WTC11 (cell line): ENCODE data around the gene TIMM21. TPM values are rescaled to one million over a fixed set of nuclear protein-coding genes. Genes with fewer than 3 reads are reported as not detected.

ENCODE experiments used
- ATAC-seq: fragments of 200-7000 bp; cut with Tn5 transposase; 2 replicates; pipeline ENCODE4 v1.10.0; 2021; ENCODE audit warnings: mild to moderate bottlenecking, moderate library complexity
- CTCF ChIA-PET: fragments of 300-600 bp; sonication (Branson Sonifier 250); formaldehyde crosslinking; loops from one replicate; lab custom pipeline; 2021; ENCODE audit warnings: antibody characterized with exemption; lab: Charles Lee
- POLR2A ChIA-PET: fragments of 350-600 bp; sonication (Branson Sonifier 250); formaldehyde crosslinking; loops from one replicate; lab custom pipeline; 2021; ENCODE audit warnings: antibody characterized with exemption; lab: Charles Lee
- DNase-seq: peaks from one replicate; pipeline ENCODE4 v3.0.0; 2021; ENCODE audit warnings: low spot score
- H3K27ac Mint-ChIP-seq: 2 replicates; pipeline ENCODE4 v1.8.0; 2021; ENCODE audit warnings: mixed read lengths
- H3K27me3 Mint-ChIP-seq: 2 replicates; pipeline ENCODE4 v1.8.0; 2021; ENCODE audit warnings: low read depth, mild to moderate bottlenecking, moderate library complexity, mixed read lengths
- H3K36me3 Mint-ChIP-seq: 2 replicates; pipeline ENCODE4 v1.8.0; 2021; ENCODE audit warnings: mixed read lengths
- H3K4me1 Mint-ChIP-seq: 2 replicates; pipeline ENCODE4 v1.8.0; 2022; ENCODE audit warnings: mixed read lengths
- H3K4me3 Mint-ChIP-seq: 2 replicates; pipeline ENCODE4 v1.8.0; 2021; ENCODE audit warnings: mild to moderate bottlenecking, moderate library complexity, mixed read lengths
- H3K9me3 Mint-ChIP-seq: 2 replicates; pipeline ENCODE4 v1.8.0; 2021; ENCODE audit warnings: mixed read lengths
- AR ChIP-seq: fragments of 250-450 bp; sonication (Bioruptor Pico); IDR thresholded peaks from 2 replicates; pipeline ENCODE4 v1.9.0; 2021; ENCODE audit warnings: mild to moderate bottlenecking
- ATF3 ChIP-seq: sonication (generic); formaldehyde crosslinking; conservative IDR thresholded peaks from 2 replicates; pipeline ENCODE4 v1.8.1; 2022; ENCODE audit warnings: mild to moderate bottlenecking, missing genetic modification reagents
- CDX4 ChIP-seq: fragments of 250-450 bp; sonication (Bioruptor Pico); IDR thresholded peaks from 2 replicates; pipeline ENCODE4 v1.9.0; 2021; ENCODE audit warnings: moderate library complexity, mild to moderate bottlenecking, inconsistent platforms, borderline replicate concordance
- CREM ChIP-seq: sonication (generic); formaldehyde crosslinking; IDR thresholded peaks from 2 replicates; pipeline ENCODE4 v1.8.1; 2022; ENCODE audit warnings: mild to moderate bottlenecking, missing genetic modification reagents, moderate library complexity
- E2F5 ChIP-seq: sonication (generic); formaldehyde crosslinking; IDR thresholded peaks from 2 replicates; pipeline ENCODE4 v1.8.1; 2022; ENCODE audit warnings: mild to moderate bottlenecking, moderate library complexity, missing genetic modification reagents
- ELF4 ChIP-seq: sonication (generic); formaldehyde crosslinking; IDR thresholded peaks from 2 replicates; pipeline ENCODE4 v1.8.1; 2022; ENCODE audit warnings: low read depth, mild to moderate bottlenecking, moderate library complexity, missing genetic modification reagents
- ERG ChIP-seq: fragments of 250-450 bp; sonication (Bioruptor Pico); IDR thresholded peaks from 2 replicates; pipeline ENCODE4 v1.8.0; 2021; ENCODE audit warnings: mild to moderate bottlenecking
- ESRRA ChIP-seq: sonication (generic); formaldehyde crosslinking; IDR thresholded peaks from 2 replicates; pipeline ENCODE4 v1.8.1; 2022; ENCODE audit warnings: mild to moderate bottlenecking, missing genetic modification reagents, borderline replicate concordance
- JAZF1 ChIP-seq: fragments of 250-450 bp; sonication (Bioruptor Pico); IDR thresholded peaks from 2 replicates; pipeline ENCODE4 v1.9.0; 2021; ENCODE audit warnings: moderate library complexity, mild to moderate bottlenecking, inconsistent platforms
- MLX ChIP-seq: sonication (generic); formaldehyde crosslinking; IDR thresholded peaks from 2 replicates; pipeline ENCODE4 v1.8.1; 2023; ENCODE audit warnings: mild to moderate bottlenecking, missing genetic modification reagents, moderate library complexity
- NR2C2 ChIP-seq: sonication (generic); formaldehyde crosslinking; IDR thresholded peaks from 2 replicates; pipeline ENCODE4 v1.8.0; 2022; ENCODE audit warnings: mild to moderate bottlenecking, missing genetic modification reagents
- OVOL2 ChIP-seq: fragments of 250-450 bp; sonication (Bioruptor Pico); IDR thresholded peaks from 2 replicates; pipeline ENCODE4 v1.9.0; 2021; ENCODE audit warnings: mild to moderate bottlenecking, borderline replicate concordance
- PRRX2 ChIP-seq: fragments of 250-450 bp; sonication (Bioruptor Pico); IDR thresholded peaks from 2 replicates; pipeline ENCODE4 v1.8.0; 2021; ENCODE audit warnings: mild to moderate bottlenecking
- SMAD3 ChIP-seq: sonication (generic); formaldehyde crosslinking; IDR thresholded peaks from 2 replicates; pipeline ENCODE4 v1.8.0; 2022; ENCODE audit warnings: missing genetic modification reagents, mild to moderate bottlenecking, borderline replicate concordance
- TCF7 ChIP-seq: sonication (generic); formaldehyde crosslinking; IDR thresholded peaks from 2 replicates; pipeline ENCODE4 v1.8.0; 2022; ENCODE audit warnings: mild to moderate bottlenecking, low read depth, missing genetic modification reagents, moderate library complexity
- TEAD4 ChIP-seq: sonication (generic); formaldehyde crosslinking; IDR thresholded peaks from 2 replicates; pipeline ENCODE4 v1.8.0; 2022; ENCODE audit warnings: mild to moderate bottlenecking, missing genetic modification reagents
- USF2 ChIP-seq: sonication (generic); formaldehyde crosslinking; IDR thresholded peaks from 2 replicates; pipeline ENCODE4 v1.8.1; 2023; ENCODE audit warnings: mild to moderate bottlenecking, missing genetic modification reagents, moderate library complexity
- ZNF317 ChIP-seq: sonication (generic); formaldehyde crosslinking; IDR thresholded peaks from 2 replicates; pipeline ENCODE4 v1.8.1; 2023; ENCODE audit warnings: low read depth, mild to moderate bottlenecking, moderate library complexity, missing genetic modification reagents, borderline replicate concordance
- ZNF416 ChIP-seq: fragments of 250-450 bp; sonication (Bioruptor Pico); IDR thresholded peaks from 2 replicates; pipeline ENCODE4 v1.9.0; 2021; ENCODE audit warnings: mild to moderate bottlenecking, inconsistent platforms
- ZNF425 ChIP-seq: fragments of 250-450 bp; sonication (Bioruptor Pico); conservative IDR thresholded peaks from 2 replicates; pipeline ENCODE4 v1.9.0; 2021; ENCODE audit warnings: mild to moderate bottlenecking
- ZNF512 ChIP-seq: sonication (generic); formaldehyde crosslinking; IDR thresholded peaks from 2 replicates; pipeline ENCODE4 v1.8.1; 2022; ENCODE audit warnings: missing genetic modification reagents, borderline replicate concordance
- total RNA-seq: library from RNA; stranded (reverse); gene quantifications from 3 replicates; pipeline ENCODE4 v1.2.3, GENCODE V29; 2021

TIMM21 gene
- total RNA-seq, 1 experiment from 2014 or later, result 47.7 TPM

GRCh38 chr18:74200780-74201179 lies 52.5 kb downstream of the TIMM21 start:
- DNase-seq (no peak), ATAC-seq (no peak)
- Mint-ChIP-seq H3K27ac (no peak overlapping the region), H3K4me1 (peaks cover 20% of the 10 kb centered on the region), H3K4me3 (no peak overlapping the region), H3K36me3 (peaks cover 9% of the 10 kb centered on the region), H3K27me3 (no peaks in the 10 kb centered on the region), H3K9me3 (no peaks in the 10 kb centered on the region)
- ChIA-PET POLR2A (no interaction called here), CTCF (no interaction called here)
- TF ChIP-seq ZNF425 (CRISPR knock-in tag), result no peak
- TF ChIP-seq SMAD3, result no peak
- TF ChIP-seq ZNF512, result no peak
- no peak for TF ChIP-seq ATF3 (CRISPR knock-in tag)
- no peak for TF ChIP-seq E2F5
- no peak for TF ChIP-seq ERG (CRISPR knock-in tag)
- no peak for TF ChIP-seq OVOL2 (CRISPR knock-in tag)
- no peak for TF ChIP-seq TCF7 (CRISPR knock-in tag)
- no peak for TF ChIP-seq PRRX2 (CRISPR knock-in tag)
- TF ChIP-seq TEAD4 (CRISPR knock-in tag), result no peak
- no peak for TF ChIP-seq ZNF416 (CRISPR knock-in tag)
- TF ChIP-seq JAZF1 (CRISPR knock-in tag), result no peak
- TF ChIP-seq CDX4, result no peak
- TF ChIP-seq ESRRA, result no peak

- ChIA-PET CTCF (no interaction called here), POLR2A (no interaction called here)
- DNase-seq (no peak), ATAC-seq (no peak)
- Mint-ChIP-seq H3K27me3 (no peaks in the 10 kb centered on the region), H3K4me1 (peaks cover 3% of the 10 kb centered on the region), H3K36me3 (peaks cover 9% of the 10 kb centered on the region), H3K9me3 (no peaks in the 10 kb centered on the region), H3K27ac (no peak overlapping the region), H3K4me3 (no peak overlapping the region)
- TF ChIP-seq CREM (CRISPR knock-in tag) (no peak), ZNF317 (CRISPR knock-in tag) (no peak), ELF4 (CRISPR knock-in tag) (no peak), NR2C2 (CRISPR knock-in tag) (no peak), AR (CRISPR knock-in tag) (no peak), USF2 (CRISPR knock-in tag) (no peak), MLX (no peak), ATF3 (CRISPR knock-in tag) (no peak)
Measured at GRCh38 chr18:74203811-74204210, 55.5 kb downstream of the TIMM21 start.
